ENCODE results near the gene HOMER2.

DNA sequence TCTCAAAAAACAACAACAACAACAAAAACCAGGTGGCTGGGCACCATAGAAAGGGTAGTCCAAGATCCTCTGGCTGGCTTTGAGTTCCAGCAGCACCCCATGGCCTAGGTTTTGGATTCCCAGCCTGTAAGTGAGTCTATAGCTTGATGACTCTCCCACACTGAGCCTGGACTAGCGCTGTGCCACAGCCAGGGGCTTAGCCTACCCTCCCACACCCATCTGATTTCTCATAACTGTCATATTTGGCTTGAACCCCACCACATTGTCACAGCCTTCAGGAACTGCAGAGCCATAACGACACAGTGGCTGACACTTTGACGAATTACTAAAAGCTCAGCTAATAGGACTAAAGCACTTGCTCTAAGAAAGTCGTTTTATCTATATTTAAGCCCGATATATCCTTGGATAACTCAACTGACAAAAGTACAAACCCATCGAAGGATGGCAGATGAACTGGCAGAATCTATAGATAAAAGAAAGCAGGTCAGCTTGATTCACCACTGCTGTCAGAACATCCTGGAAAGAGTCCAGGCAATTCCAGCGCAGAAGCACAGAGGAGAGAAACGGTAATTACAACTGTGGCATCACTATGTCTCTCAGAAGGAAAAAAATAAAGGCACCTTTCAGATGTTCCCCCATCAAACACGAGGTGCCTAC, 62.1 kb downstream of the HOMER2 start:
- TF ChIP-seq, protein P1, sequence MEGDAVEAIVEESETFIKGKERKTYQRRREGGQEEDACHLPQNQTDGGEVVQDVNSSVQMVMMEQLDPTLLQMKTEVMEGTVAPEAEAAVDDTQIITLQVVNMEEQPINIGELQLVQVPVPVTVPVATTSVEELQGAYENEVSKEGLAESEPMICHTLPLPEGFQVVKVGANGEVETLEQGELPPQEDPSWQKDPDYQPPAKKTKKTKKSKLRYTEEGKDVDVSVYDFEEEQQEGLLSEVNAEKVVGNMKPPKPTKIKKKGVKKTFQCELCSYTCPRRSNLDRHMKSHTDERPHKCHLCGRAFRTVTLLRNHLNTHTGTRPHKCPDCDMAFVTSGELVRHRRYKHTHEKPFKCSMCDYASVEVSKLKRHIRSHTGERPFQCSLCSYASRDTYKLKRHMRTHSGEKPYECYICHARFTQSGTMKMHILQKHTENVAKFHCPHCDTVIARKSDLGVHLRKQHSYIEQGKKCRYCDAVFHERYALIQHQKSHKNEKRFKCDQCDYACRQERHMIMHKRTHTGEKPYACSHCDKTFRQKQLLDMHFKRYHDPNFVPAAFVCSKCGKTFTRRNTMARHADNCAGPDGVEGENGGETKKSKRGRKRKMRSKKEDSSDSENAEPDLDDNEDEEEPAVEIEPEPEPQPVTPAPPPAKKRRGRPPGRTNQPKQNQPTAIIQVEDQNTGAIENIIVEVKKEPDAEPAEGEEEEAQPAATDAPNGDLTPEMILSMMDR (IDR thresholded peaks at IDR 0.05): no peak
- TF ChIP-seq POLR2A (IDR thresholded peaks at IDR 0.05): no peak
